A673 (cell line): Measurements from ENCODE around the gene DENND4C. TPM values are rescaled to one million over a fixed set of nuclear protein-coding genes. Genes with fewer than 3 reads are reported as not detected.

ENCODE experiments used
- BruUV-seq: library from RNA; stranded (reverse); fragments of 400-500 nt; replicated peaks from 2 replicates; lab custom pipeline; 2021; lab: Mats Ljungman, UMichigan
- CTCF ChIA-PET: fragments of 300-600 bp; sonication (Branson Sonifier 250); formaldehyde crosslinking; loops from one replicate; lab custom pipeline; 2022; ENCODE audit warnings: antibody characterized with exemption; lab: Charles Lee
- POLR2A ChIA-PET: fragments of 300-600 bp; sonication (Branson Sonifier 250); formaldehyde crosslinking; loops from one replicate; lab custom pipeline; 2022; ENCODE audit warnings: antibody characterized with exemption; ENCODE audit not compliant: low non-redundant PET; lab: Charles Lee
- DNase-seq: peaks from one replicate; pipeline ENCODE4 v3.0.0-alpha.2; 2015; ENCODE audit warnings: low spot score
- H3K27ac ChIP-seq: fragments of 200-600 bp; sonication (generic); 2 replicates; pipeline ENCODE4 v1.5.1; 2016; ENCODE audit warnings: mixed run types, low read depth, mild to moderate bottlenecking, mixed read lengths, antibody characterized with exemption, low read length; ENCODE audit not compliant: poor library complexity, severe bottlenecking
- H3K27me3 ChIP-seq: fragments of 200-600 bp; sonication (generic); replicated peaks from 2 replicates; pipeline ENCODE4 v1.6.1; 2017; ENCODE audit warnings: mixed run types, low read depth, mild to moderate bottlenecking, mixed read lengths, antibody characterized with exemption, low read length; ENCODE audit not compliant: insufficient read depth, poor library complexity
- H3K36me3 ChIP-seq: fragments of 200-600 bp; sonication (generic); 2 replicates; pipeline ENCODE4 v1.6.1; 2016; ENCODE audit warnings: mixed run types, mild to moderate bottlenecking, mixed read lengths, antibody characterized with exemption, low read length; ENCODE audit not compliant: insufficient read depth, poor library complexity, severe bottlenecking
- H3K4me1 ChIP-seq: fragments of 200-600 bp; sonication (generic); 2 replicates; pipeline ENCODE4 v1.6.1; 2017; ENCODE audit warnings: mixed run types, mild to moderate bottlenecking, mixed read lengths, antibody characterized with exemption, low read length; ENCODE audit not compliant: insufficient read depth, poor library complexity, severe bottlenecking
- H3K4me3 ChIP-seq: fragments of 200-600 bp; sonication (generic); 2 replicates; pipeline ENCODE4 v1.5.1; 2016; ENCODE audit warnings: low read depth, mixed run types, mild to moderate bottlenecking, mixed read lengths, low read length; ENCODE audit not compliant: poor library complexity, severe bottlenecking
- H3K9me3 ChIP-seq: fragments of 200-600 bp; sonication (generic); 2 replicates; pipeline ENCODE4 v1.6.1; 2016; ENCODE audit warnings: mixed run types, low read depth, mild to moderate bottlenecking, mixed read lengths, antibody characterized with exemption, low read length; ENCODE audit not compliant: poor library complexity, severe bottlenecking
- EZH2 ChIP-seq: fragments of 200-600 bp; sonication (generic); IDR thresholded peaks from 2 replicates; pipeline ENCODE4 v1.6.1; 2017; ENCODE audit warnings: borderline replicate concordance, low read depth, mild to moderate bottlenecking, mixed read lengths, antibody characterized with exemption, low read length; ENCODE audit not compliant: poor library complexity, severe bottlenecking
- intact Hi-C: fragments of 100-400 bp; cut with micrococcal nuclease; formaldehyde crosslinking; loops from one replicate; pipeline ENCODE4 v1.10.0; 2022; ENCODE audit not compliant: unreplicated experiment
- total RNA-seq: library from RNA; stranded (reverse); gene quantifications from 2 replicates; pipeline ENCODE4 v1.2.3, GENCODE V29; 2021
- TF ChIP-seq, protein P1 (sequence below): fragments of 300-800, 200-600 bp; sonication (generic); conservative IDR thresholded peaks from 2 replicates; pipeline ENCODE4 v1.5.1; 2017; ENCODE audit warnings: low read depth, mild to moderate bottlenecking, antibody characterized with exemption, low read length, moderate library complexity, mixed read lengths

DENND4C gene
- total RNA-seq, 1 experiment from 2014 or later, result 13.9 TPM

DNA sequence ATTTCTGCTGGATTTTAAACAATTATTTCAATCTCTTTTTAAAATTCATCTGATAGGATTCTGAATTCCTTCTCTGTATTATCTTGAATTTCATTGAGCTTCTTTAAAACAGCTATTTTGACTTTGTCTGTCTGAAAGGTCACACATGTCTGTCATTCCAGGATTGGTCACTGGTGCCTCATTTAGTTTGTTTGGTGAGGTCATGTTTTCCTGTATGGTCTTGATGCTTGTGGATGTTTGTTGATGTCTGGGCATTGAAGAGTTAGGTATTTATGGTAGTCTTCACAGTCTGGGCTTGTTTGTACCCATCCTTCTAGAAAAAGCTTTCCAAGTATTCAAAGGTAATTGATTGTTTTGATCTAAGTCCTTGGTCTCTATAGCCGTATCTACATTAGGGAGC is 39.1 kb downstream of the DENND4C start:
- H3K36me3 ChIP-seq, result no peaks in the 10 kb centered on the region
- intact Hi-C loops, result no loop called here
- H3K9me3 ChIP-seq, result no peaks in the 10 kb centered on the region
- CTCF ChIA-PET, result no interaction called here
- TF ChIP-seq, protein P1, sequence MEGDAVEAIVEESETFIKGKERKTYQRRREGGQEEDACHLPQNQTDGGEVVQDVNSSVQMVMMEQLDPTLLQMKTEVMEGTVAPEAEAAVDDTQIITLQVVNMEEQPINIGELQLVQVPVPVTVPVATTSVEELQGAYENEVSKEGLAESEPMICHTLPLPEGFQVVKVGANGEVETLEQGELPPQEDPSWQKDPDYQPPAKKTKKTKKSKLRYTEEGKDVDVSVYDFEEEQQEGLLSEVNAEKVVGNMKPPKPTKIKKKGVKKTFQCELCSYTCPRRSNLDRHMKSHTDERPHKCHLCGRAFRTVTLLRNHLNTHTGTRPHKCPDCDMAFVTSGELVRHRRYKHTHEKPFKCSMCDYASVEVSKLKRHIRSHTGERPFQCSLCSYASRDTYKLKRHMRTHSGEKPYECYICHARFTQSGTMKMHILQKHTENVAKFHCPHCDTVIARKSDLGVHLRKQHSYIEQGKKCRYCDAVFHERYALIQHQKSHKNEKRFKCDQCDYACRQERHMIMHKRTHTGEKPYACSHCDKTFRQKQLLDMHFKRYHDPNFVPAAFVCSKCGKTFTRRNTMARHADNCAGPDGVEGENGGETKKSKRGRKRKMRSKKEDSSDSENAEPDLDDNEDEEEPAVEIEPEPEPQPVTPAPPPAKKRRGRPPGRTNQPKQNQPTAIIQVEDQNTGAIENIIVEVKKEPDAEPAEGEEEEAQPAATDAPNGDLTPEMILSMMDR, result no peak
- no peak for TF ChIP-seq EZH2
- POLR2A ChIA-PET, result no interaction called here
- BruUV-seq, result no TSS peak
- DNase-seq, result no peak
- H3K4me3 ChIP-seq, result no peak overlapping the region
- no peaks in the 10 kb centered on the region for H3K4me1 ChIP-seq
- no peaks in the 10 kb centered on the region for H3K27me3 ChIP-seq
- H3K27ac ChIP-seq, result no peak overlapping the region

DNA sequence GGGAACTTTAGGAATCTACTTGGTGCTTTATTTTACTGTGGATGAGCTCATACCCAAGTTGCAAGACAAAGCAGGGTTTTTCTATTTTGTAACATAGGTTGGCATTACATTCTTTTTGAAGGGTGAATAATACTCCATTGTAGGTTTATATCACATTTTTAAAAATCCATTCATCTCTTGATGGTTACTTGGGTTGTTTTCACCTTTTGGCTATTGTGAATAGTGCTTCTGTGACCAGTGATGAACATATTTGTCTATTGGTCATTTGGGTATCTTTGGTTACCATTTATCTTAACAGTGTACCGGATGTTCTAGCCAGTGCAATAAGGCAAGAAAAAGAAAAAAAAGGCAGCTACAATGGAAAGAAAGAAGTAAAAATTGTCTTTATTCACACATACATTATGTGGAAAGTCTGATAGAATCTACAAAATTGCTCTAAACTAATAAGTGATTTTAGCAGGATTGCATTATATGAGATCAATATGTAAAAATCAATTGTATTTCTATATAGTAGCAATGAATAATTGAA is 40.0 kb downstream of the DENND4C start:
- CTCF ChIA-PET, result no interaction called here

DNA sequence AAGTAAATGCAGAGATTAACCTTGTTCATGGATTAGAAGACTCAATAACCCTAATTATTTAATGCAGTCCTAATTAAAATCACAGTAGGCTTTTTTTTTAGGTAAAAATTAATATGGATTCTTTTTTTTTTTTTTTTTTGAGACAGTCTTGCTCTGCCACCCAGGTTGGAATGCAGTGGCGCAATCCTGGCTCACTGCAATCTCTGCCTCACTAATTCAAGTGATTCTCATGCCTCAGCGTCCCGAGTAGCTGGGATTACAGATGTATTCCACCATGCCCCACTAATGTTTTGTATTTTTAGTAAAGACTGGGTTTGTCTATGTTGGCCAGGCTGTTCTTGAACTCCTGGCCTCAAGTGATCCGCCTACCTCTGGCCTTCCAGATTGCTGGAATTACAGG is 40.6 kb downstream of the DENND4C start:
- Histone ChIP-seq H3K4me3 (no peak overlapping the region), H3K9me3 (no peaks in the 10 kb centered on the region), H3K27ac (no peak overlapping the region), H3K4me1 (no peaks in the 10 kb centered on the region), H3K27me3 (no peaks in the 10 kb centered on the region), H3K36me3 (no peaks in the 10 kb centered on the region)
- BruUV-seq, result no TSS peak
- CTCF ChIA-PET, result no interaction called here
- intact Hi-C loops, result no loop called here
- POLR2A ChIA-PET, result no interaction called here
- DNase-seq, result no peak
- TF ChIP-seq EZH2, result no peak
- TF ChIP-seq, protein P1, result no peak

More for the DNA sequence above, 40.0 kb downstream of the DENND4C start:
- no peak overlapping the region for H3K27ac ChIP-seq
- BruUV-seq, result no TSS peak
- no peak for DNase-seq
- POLR2A ChIA-PET, result no interaction called here
- intact Hi-C loops, result no loop called here
- H3K4me3 ChIP-seq, result no peak overlapping the region
- H3K36me3 ChIP-seq, result no peaks in the 10 kb centered on the region
- no peaks in the 10 kb centered on the region for H3K4me1 ChIP-seq
- H3K27me3 ChIP-seq, result no peaks in the 10 kb centered on the region
- H3K9me3 ChIP-seq, result no peaks in the 10 kb centered on the region
- TF ChIP-seq, protein P1, result no peak
- TF ChIP-seq EZH2, result no peak
